ENCODE results near the gene SCAF1.
A peak's percentile ranks its signal among the peaks of the same experiment; 100 is the strongest.
"Not testable (repeated sequence)": the region's sequence is repeated elsewhere in the genome, so short reads cannot be mapped to it uniquely, and the experiment has no call there.

The SCAF1 gene

GRCh38 chr19:49616945-49617344 is 25.1 kb upstream of the SCAF1 start:
- no peak for DNase-seq

GRCh38 chr19:49617860-49618259 is 24.1 kb upstream of the SCAF1 start:
- DNase-seq = not testable (repeated sequence)

- DNase-seq = no peak
Measured at GRCh38 chr19:49624967-49625910, 16.8 kb upstream of the SCAF1 start.

GRCh38 chr19:49626226-49626625 is 15.8 kb upstream of the SCAF1 start:
- no peak for DNase-seq

- no peak for DNase-seq
Measured at GRCh38 chr19:49629659-49630058, 12.3 kb upstream of the SCAF1 start.

GRCh38 chr19:49631014-49631588 is 10.9 kb upstream of the SCAF1 start:
- DNase-seq = no peak

GRCh38 chr19:49631610-49632192 is 10.3 kb upstream of the SCAF1 start:
- DNase-seq = peak; percentile 65

GRCh38 chr19:49632576-49632975 is 9.4 kb upstream of the SCAF1 start:
- no peak for DNase-seq

- DNase-seq = not testable (repeated sequence)
Measured at GRCh38 chr19:49633273-49633672, 8.7 kb upstream of the SCAF1 start.

GRCh38 chr19:49635530-49636232 is 6.3 kb upstream of the SCAF1 start:
- peak; percentile 38 for DNase-seq

GRCh38 chr19:49636233-49636932 is 5.6 kb upstream of the SCAF1 start:
- no peak for DNase-seq

GRCh38 chr19:49637821-49638738 is 3.9 kb upstream of the SCAF1 start:
- DNase-seq = peak; percentile 57

GRCh38 chr19:49639401-49640112 is 2.5 kb upstream of the SCAF1 start:
- peak; percentile 45 for DNase-seq

GRCh38 chr19:49640113-49640898 is 1.7 kb upstream of the SCAF1 start, which contains the start of gene RRAS:
RRAS (minus strand) TSS chr19:49640143; CDS start chr19:49640098, 45 bp downstream.
- peak; percentile 100 for DNase-seq

GRCh38 chr19:49642492-49643035 is 555 bp downstream of the SCAF1 start:
- DNase-seq = peak; percentile 47

- no peak for DNase-seq
Measured at GRCh38 chr19:49643466-49643865, 1.5 kb downstream of the SCAF1 start.

GRCh38 chr19:49645592-49645991 is 3.6 kb downstream of the SCAF1 start:
- no peak for DNase-seq

GRCh38 chr19:49645995-49646394 is 4.0 kb downstream of the SCAF1 start:
- DNase-seq = no peak

GRCh38 chr19:49646586-49646985 is 4.6 kb downstream of the SCAF1 start:
- DNase-seq = no peak
